Fibroblast of lung (primary cell): ENCODE data around the gene TXNDC11.

Experiments used
- CTCF ChIP-seq, 2 donors: IDR thresholded peaks in 1 of 2; conservative IDR thresholded peaks in 1 of 2; 1 replicate in 1 of 2; 2 replicates in 1 of 2; pipeline ENCODE4 v1.5.1; 2011 to 2012; ENCODE audit warnings: low read length in 2 of 2, control low read depth in 1 of 2, inconsistent platforms in 1 of 2, low read depth in 1 of 2, mild to moderate bottlenecking in 1 of 2
- EZH2 ChIP-seq: IDR thresholded peaks from 2 replicates; pipeline ENCODE4 v1.5.1; 2012; ENCODE audit warnings: low read length, control low read depth, mild to moderate bottlenecking; ENCODE audit errors: missing control alignments

- TF ChIP-seq CTCF (conservative IDR thresholded peaks at IDR 0.05 in 1 of 2, IDR thresholded peaks at IDR 0.05 in 1 of 2; ENCODE audit: low read depth in 1 of 2, low read length in 2 of 2) = no peak
- TF ChIP-seq EZH2 = no peak
Measured at GRCh38 chr16:11750056-11750455, 7.4 kb upstream of the TXNDC11 start.
